ENCODE data around the gene NFATC2.

- no peak for TF ChIP-seq EZH2 (IDR thresholded peaks at IDR 0.05; ENCODE audit: borderline replicate concordance, low read length)
- TF ChIP-seq, protein P1, sequence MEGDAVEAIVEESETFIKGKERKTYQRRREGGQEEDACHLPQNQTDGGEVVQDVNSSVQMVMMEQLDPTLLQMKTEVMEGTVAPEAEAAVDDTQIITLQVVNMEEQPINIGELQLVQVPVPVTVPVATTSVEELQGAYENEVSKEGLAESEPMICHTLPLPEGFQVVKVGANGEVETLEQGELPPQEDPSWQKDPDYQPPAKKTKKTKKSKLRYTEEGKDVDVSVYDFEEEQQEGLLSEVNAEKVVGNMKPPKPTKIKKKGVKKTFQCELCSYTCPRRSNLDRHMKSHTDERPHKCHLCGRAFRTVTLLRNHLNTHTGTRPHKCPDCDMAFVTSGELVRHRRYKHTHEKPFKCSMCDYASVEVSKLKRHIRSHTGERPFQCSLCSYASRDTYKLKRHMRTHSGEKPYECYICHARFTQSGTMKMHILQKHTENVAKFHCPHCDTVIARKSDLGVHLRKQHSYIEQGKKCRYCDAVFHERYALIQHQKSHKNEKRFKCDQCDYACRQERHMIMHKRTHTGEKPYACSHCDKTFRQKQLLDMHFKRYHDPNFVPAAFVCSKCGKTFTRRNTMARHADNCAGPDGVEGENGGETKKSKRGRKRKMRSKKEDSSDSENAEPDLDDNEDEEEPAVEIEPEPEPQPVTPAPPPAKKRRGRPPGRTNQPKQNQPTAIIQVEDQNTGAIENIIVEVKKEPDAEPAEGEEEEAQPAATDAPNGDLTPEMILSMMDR (IDR thresholded peaks at IDR 0.05; ENCODE audit: low read length) = no peak
These were observed 74.4 kb downstream of the NFATC2 start for GRCh38 chr20:51467956-51468626.
